BE2C (cell line): ENCODE results near the gene SH3RF1.
"Not testable (repeated sequence)": the region's sequence is repeated elsewhere in the genome, so short reads cannot be mapped to it uniquely, and the experiment has no call there.

Source experiments
- DNase-seq: peaks from one replicate; pipeline ENCODE4 v3.0.0-alpha.2; 2020
- H3K27me3 ChIP-seq: fragments of 250-450 bp; sonication (Bioruptor Pico); 2 replicates; pipeline ENCODE4 v1.5.1; 2020; ENCODE audit warnings: mild to moderate bottlenecking
- H3K36me3 ChIP-seq: fragments of 250-450 bp; sonication (Bioruptor Pico); 2 replicates; pipeline ENCODE4 v1.5.1; 2020; ENCODE audit warnings: mild to moderate bottlenecking
- H3K4me1 ChIP-seq: fragments of 250-450 bp; sonication (Bioruptor Pico); 2 replicates; pipeline ENCODE4 v1.5.1; 2020
- H3K4me3 ChIP-seq: 2 replicates; pipeline ENCODE4 v1.5.1; 2011; ENCODE audit warnings: low read depth, low read length
- H3K9me3 ChIP-seq: fragments of 250-450 bp; sonication (Bioruptor Pico); 2 replicates; pipeline ENCODE4 v1.5.1; 2020
- TF ChIP-seq, protein P1 (sequence below): IDR thresholded peaks from 2 replicates; pipeline ENCODE4 v1.5.1; 2012; ENCODE audit warnings: mild to moderate bottlenecking, low read depth, low read length

Gene SH3RF1

DNA sequence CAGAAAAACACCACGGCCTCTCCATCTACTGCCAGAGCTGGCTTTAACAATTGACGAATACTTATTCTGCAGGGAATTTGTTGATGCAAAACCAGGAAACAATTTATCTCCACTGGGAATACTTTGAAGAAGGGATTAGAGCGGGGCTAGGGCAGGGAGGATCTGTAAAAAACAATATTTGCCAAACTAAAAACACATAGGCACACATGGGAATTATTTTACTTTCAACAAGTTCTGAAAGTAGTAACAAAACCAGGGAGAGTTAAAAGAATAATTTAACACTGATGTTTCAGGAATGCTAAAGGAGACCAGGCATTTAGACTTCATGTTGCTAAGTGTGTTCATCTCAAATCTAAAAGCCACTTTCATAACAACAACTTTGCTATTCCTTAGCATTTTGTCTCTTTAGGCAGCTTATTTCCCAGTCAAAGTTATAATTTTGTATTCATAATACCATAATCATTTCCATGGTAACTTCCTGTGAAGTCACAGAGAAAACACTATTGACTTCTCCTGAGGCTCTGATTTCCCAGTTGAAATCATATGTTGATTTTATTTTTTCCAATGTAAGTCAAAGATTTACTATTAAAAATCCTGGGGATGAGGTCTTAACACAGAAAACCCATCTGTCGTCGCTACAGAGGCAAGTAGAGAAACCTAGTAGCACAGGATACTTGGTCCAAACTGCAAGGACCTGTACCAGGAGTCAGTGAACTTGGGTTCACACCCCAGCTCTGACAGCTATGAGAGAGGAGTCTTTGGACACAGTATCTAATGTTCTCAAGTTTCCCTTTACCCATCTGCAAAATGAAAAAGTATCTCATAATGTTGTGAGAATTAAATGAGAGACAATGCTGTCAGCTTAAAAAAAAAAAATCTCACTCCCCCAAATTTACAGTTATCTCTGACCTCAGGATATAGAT, 69.3 kb downstream of the SH3RF1 start:
- TF ChIP-seq, protein P1, sequence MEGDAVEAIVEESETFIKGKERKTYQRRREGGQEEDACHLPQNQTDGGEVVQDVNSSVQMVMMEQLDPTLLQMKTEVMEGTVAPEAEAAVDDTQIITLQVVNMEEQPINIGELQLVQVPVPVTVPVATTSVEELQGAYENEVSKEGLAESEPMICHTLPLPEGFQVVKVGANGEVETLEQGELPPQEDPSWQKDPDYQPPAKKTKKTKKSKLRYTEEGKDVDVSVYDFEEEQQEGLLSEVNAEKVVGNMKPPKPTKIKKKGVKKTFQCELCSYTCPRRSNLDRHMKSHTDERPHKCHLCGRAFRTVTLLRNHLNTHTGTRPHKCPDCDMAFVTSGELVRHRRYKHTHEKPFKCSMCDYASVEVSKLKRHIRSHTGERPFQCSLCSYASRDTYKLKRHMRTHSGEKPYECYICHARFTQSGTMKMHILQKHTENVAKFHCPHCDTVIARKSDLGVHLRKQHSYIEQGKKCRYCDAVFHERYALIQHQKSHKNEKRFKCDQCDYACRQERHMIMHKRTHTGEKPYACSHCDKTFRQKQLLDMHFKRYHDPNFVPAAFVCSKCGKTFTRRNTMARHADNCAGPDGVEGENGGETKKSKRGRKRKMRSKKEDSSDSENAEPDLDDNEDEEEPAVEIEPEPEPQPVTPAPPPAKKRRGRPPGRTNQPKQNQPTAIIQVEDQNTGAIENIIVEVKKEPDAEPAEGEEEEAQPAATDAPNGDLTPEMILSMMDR: no peak
- no peaks in the 10 kb centered on the region for H3K9me3 ChIP-seq
- DNase-seq: no peak
- no peaks in the 10 kb centered on the region for H3K36me3 ChIP-seq
- H3K4me3 ChIP-seq: no peak overlapping the region
- H3K27me3 ChIP-seq: no peaks in the 10 kb centered on the region
- H3K4me1 ChIP-seq: peaks cover 25% of the 10 kb centered on the region

DNA sequence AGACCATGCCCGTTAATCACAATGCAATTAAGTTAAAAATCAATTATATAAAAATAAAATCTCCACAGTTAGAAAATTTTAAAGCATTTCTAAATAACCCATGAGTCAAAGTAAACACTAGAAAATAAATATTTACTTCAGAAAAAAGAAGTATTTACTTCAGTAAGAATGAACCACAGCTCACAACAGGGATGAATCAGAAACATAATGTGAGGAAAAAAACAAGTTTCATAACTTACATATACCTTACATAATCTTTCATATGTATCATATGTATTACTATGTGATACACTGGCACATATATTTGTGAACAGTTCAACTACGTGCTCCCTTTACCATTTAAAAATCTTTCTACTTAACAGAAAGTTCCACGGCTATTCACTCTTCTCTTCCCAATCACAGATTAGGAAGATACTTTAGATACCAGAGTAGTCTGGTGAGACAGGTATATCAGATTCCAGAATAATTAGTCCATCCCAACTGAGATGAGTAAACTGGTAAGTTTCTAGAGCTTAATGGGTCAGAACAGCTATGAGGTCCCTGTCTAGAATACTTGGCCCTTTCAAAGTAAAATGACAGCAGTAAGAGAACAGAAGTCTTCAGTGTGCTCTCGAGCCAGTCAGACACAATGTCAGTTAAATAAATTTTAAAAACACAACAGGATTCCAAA, 70.3 kb downstream of the SH3RF1 start:
- Histone ChIP-seq H3K27me3 (no peaks in the 10 kb centered on the region), H3K9me3 (no peaks in the 10 kb centered on the region), H3K4me3 (no peak overlapping the region), H3K36me3 (no peaks in the 10 kb centered on the region), H3K4me1 (peaks cover 22% of the 10 kb centered on the region)
- DNase-seq: no peak
- TF ChIP-seq, protein P1: no peak

DNA sequence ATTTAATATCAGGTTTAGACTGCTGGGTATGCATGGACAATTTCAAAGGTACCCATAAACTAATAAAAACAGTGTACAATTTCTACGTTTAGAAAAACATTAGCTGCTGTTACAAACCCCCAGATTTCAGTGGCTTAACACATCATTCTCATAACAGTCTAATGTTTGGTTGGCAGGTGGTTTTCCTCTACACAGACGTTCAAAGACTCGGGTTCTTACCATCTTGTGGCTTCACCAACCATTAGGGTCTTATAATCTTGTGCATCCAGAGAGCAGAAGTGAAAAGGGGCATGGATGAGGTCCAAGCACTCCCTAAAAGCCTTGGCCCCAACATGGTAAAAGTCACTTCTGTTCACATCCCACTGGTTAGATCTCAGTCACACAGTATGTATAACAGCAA, 71.6 kb downstream of the SH3RF1 start:
- Histone ChIP-seq H3K36me3 (no peaks in the 10 kb centered on the region), H3K4me3 (no peak overlapping the region), H3K27me3 (no peaks in the 10 kb centered on the region), H3K9me3 (no peaks in the 10 kb centered on the region), H3K4me1 (peaks cover 16% of the 10 kb centered on the region)
- TF ChIP-seq, protein P1: no peak
- DNase-seq: no peak

DNA sequence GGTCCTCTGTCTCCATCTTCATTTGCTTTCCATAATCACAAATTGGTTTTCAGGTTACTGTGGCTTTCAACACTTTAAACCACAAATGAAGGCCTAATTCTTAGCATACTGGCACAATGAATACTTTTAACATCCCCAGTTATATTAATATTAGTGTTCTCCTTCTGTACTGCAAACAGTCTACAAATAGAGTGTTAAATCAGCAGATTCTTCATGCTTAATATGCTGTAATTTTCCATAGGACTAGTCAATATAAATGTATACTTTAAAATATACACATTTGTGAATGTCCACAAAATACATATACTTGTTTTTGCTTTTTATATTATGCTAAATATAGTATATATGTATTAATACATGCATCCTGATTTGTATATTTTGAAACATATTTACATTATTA, 72.6 kb downstream of the SH3RF1 start:
- no peaks in the 10 kb centered on the region for H3K9me3 ChIP-seq
- no peak overlapping the region for H3K4me3 ChIP-seq
- H3K27me3 ChIP-seq: no peaks in the 10 kb centered on the region
- H3K36me3 ChIP-seq: no peaks in the 10 kb centered on the region
- TF ChIP-seq, protein P1: no peak
- peaks cover 13% of the 10 kb centered on the region for H3K4me1 ChIP-seq
- DNase-seq: no peak

DNA sequence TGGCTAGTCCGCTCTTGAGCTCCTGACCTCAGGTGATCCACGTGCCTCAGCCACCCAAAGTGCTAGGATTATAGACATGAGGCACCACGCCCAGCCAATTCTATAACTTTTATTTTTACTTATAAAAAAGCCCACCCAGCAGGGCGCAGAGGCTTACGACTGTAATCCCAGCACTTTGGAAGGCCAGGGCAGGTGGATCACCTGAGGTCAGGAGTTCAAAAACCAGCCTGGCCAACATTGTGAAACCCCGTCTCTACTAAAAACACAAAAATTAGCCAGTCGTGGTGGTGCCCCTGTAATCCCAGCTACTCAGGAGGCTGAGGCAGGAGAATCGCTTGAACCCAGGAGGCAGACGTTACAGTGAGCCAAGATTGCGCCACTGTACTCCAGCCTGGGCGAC, 73.5 kb downstream of the SH3RF1 start:
- DNase-seq, H3K4me3 ChIP-seq, H3K27me3 ChIP-seq, H3K9me3 ChIP-seq, H3K36me3 ChIP-seq: not testable (repeated sequence)
- H3K4me1 ChIP-seq: peaks cover 13% of the 10 kb centered on the region

DNA sequence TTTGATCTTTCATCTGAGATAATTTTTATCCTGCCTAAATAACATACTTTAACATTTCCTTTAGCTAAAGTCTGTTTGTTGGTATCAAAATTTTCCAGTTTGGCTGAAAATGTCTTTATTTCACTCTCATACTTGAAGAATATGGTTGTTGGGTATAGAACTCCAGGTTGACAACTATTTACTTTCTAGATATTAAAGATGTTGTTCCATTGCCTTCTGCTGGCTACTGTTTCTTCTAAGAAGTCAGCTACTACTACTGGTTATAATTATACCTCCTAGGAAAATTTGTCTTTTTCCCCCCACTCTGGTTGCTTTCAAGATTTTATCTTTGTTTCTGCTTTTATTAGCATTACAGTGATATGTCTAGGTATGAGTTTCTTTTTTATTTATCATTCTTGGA, 75.7 kb downstream of the SH3RF1 start:
- H3K9me3 ChIP-seq: no peaks in the 10 kb centered on the region
- DNase-seq: no peak
- H3K4me1 ChIP-seq: no peaks in the 10 kb centered on the region
- H3K27me3 ChIP-seq: no peaks in the 10 kb centered on the region
- TF ChIP-seq, protein P1: no peak
- no peak overlapping the region for H3K4me3 ChIP-seq
- H3K36me3 ChIP-seq: no peaks in the 10 kb centered on the region

DNA sequence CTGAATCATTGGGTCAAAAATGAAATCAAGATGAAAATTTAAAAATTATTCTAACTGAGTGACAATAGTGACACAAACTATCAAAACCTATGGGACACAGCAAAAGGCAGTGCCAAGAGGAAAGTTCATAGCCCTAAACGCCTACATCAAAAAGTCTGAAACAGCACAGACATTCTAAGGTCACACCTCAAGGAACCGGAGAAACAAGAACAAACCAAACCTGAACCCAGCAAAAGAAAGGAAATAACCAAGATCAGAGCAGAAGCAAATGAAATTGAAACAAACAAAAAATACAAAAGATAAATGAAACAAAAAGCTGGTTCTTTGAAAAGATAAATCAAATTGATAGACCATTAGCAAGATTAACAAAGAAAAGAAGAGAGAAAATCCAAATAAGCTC, 80.8 kb downstream of the SH3RF1 start:
- not testable (repeated sequence) for H3K4me3 ChIP-seq, DNase-seq, H3K4me1 ChIP-seq, H3K27me3 ChIP-seq, H3K9me3 ChIP-seq, H3K36me3 ChIP-seq
